GM19240 (cell line): ENCODE data around the gene MYOG.

ENCODE experiments used
- DNase-seq: peaks from one replicate; pipeline ENCODE4 v3.0.0; 2011; ENCODE audit warnings: low spot score; ENCODE audit not compliant: insufficient read length

MYOG gene

DNA sequence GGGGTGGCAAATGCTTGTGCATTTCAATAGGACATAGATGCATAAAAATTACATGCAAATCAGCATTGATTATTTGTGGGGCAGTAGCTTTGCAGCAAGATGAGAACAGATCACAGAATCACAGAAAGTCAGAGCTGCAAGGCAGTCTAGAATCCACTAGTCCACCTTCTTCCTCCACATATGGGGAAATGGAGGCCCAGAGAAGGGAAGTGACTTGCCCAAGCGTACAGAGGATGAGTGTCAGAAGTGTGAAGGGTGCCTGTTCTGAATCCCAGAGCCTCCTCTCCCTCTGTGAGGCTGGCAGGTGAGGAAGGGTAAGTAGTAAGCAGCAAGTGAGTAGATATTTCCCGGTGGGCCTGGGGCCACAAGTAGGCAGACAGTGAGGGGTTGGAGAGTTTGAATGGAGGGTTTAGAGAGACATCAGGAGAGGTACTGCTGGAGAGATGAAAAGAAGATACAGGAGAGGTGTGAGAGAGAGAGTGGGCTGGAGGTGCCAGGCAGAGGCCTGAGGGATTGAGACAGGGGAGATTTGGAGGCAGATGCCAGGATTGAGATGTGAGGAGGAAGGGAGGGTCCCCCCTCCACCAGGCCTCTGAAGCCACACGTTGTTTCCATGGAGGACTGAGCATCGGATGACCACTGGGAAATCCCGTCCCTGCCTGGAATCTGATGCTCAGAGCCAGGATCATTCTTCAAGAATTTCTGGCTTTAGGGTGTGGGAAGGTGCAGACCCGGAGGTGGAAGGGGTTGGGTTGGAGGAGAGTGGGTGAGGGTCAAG is 4.8 kb upstream of the MYOG start:
- no peak for DNase-seq

DNA sequence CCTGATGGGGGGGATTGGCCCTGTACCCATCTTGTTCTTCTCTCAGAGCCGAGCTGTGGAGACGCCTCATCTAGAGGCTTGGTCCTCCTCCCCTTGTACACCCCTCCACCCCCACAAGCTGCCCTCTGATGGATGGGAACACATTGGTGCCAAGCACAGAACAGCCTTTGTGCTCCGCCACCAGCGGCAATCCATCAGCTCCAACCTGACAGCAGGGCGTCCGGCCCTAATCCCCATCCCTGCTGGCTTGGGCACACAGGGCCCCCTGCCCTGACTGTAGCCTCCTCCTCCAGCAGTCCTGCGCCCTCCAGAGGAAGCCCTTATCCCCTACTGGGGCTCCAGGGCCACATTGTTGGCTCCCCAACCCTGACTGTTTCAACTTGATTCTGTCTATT is 3.8 kb upstream of the MYOG start:
- no peak for DNase-seq

DNA sequence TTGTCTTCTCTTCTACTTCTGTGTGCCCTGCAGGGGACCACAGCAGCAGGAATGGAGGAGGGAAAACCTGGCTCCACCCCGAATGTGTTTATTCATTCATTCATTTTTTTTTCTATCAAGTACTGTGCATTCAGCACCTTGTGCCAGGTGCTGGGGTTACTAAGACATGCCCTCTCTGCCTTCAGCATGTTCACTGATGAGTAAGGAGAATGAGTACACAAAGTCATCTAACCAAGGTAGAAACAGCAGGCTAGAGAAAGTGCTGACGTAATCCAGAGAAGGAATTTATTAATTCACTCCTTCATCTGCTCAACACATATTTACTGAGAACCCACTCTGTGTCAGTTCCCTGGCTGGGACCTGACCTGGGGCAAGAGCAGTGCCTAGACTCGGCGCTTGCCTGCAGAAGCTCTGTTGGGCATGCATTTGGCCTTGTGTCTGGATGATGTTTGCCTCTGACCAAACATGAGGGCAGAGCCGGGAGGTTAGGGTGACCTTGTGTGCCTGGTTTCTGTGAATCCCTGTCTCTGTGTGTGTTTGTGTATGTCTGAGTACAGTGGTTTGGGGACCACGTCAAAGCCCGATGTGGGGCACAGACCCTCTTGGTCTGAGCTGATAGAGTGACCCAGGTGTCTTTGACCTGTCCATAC is 3.3 kb upstream of the MYOG start:
- DNase-seq, result no peak

DNA sequence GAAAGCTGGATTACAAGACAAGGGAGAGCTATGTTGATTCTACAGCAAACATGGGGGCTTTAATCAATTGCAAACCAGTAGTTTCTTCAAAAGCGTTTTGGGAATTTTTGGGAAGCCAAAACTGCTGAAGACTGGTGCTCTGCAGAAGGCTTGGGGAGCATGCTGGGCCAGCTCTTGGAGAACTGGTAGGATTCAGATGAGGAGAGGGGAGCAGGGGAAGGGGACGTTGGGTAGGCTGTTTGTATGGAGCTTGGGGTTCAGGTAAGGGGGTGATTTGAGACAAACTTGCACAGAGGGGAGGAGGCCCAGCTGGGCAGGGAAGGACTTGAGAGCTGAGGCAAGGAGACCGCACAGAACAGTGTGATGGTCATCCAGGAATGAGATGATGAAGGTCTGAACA is 2.6 kb upstream of the MYOG start:
- no peak for DNase-seq

DNA sequence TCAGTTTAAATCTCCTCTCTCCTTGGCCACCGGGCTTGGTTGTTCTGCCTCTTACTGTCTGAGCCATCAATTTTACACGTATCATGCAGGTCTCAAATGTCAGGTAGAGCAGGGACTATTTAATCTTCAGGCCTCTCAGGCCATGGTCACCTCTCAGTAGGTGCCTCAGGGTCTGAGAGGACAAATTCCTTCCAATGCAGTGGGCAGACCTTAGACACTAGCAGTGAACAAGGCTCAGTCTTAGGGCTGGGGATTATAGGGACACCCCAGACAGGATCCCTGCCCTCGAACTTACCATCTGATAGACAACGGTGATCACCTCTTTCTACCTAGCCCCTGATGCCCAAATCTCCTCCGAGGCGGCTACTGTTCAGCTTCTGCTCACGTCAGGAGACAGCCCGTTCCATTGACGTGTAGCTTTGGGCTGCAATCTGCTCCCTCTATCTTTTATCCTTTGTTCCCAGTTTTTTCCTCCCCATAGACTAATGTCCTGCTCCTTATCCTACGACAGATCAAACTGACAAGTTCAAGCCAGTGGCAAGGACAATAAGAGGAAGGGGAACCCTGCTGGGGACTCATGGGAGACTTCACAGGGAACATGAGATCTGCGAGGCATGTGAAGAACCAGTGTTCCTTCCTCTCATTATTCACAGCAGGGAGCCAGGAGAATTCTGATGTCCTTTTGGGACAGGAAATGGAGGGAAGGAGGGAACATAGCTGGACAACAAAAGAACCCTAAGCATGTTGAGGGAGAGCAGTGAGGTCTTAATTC is 1.4 kb upstream of the MYOG start:
- no peak for DNase-seq

DNA sequence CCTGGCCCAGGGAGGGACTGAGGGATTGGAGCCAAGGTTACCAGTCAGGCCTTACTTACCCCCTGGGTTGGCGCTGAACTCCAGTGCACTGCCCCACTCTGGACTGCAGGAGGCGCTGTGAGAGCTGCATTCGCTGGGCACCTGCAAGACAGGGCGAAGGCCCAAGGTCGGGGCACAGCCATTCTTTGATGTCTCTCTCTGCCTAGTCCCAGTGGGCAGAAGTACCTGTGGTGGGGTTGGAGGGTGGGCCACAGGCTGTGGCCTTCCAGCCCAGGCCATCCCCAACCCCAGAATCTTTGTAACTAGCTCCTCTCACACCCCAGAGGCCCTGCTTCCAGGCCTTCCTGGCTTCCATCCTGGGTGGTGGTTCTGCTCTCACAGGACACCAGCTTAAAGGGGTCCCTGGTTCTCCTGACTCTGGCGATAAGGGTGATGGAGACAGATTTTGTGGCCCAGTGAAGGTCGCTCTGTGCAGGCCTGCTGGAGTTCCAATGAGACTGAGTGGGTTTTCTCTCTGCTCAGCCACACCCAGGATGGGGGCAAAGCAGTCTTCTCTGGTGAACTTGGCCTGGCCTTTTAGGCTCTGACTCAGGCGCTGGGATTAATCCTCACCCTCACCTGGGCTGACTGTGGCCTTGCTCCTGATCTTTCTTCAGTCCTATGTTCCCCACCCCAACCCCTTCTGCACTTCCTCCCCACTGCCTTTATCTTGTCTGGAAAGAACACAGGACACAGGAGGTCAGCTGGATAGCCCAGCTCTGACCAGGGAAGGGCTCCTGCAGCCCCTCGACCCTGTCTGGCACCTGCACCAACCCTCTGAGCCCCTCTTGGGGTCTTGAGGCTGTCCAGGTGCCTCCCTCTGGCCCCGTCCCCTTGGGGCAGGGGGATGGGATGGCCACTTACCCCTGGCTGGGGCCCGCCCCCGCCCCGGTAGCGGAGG is 954 bp downstream of the MYOG start:
- DNase-seq, result no peak

DNA sequence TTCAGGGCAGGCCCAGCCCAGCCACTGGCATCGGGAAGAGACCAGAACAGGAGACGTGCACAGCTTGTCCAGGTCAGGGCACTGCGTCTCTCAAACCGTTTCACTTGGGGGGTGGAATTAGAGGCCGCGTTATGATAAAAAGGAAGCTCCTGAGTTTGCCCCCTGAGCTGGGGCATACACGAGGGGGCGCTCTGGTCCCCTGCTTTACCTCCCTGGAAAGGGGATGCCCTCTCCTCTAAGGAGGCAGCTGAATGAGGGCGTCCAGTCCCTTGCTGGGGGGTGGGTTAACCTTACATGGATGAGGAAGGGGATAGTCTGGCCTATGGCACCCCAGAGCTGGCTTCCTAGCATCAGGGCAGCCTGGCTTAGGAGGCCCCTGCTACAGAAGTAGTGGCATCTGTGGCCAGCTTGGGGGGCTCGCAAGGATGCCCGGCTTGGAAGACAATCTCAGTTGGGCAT is 2.3 kb downstream of the MYOG start:
- DNase-seq, result no peak

DNA sequence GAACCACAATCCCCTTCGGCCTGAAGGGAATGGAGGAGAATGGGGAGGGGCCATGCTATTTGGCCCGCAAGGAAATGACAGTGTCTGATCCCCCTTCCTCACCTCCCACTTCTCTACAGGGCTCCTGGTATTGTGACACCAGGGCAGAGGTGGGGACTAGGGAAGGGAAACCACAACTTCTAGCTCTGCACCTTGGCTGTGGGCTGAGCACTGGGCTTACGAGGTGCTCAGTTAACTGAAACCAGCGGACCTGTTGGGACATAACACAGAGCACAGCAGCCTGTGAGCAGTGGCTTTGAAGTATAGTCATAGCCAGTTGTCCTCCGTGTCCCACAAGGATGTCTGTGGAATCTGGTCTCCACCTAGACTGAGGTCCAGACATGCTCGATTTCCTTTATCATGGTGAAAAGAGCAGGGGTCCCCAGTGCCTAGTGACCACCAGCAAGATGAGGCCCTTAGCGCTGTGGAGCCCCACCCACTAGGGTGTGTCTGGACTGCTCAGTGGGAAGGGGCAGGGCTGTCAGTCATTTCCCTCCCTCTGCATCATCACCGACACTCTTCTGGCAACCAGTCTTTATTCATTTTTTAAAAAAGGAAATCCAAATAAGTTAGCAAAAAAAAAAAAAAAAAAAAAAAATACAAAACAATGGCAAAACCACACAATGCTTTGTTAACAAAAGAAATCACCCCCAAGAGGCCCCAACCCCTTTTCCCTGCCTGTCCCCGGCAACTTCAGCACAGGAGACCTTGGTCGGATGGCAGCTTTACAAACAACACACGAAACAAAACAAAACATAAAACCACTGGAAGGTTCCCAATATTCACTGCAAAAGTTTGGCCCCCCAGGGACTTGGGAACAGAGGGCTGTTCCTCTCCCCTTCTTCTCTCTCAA is 3.0 kb downstream of the MYOG start:
- DNase-seq, result no peak

DNA sequence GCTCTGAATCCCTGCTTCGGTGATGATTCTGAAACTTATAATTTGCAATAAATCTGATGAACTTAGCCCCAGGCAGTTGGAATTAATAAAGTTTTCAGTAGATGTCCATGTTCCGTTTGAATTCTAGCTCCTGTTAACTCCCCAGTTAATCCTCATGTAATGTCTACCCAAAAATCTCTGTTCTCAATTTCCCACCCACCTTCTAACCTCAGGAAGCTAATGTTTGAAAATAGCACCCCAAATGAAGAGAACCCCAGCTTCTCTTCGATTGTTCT is 3.6 kb downstream of the MYOG start:
- DNase-seq, result no peak

DNA sequence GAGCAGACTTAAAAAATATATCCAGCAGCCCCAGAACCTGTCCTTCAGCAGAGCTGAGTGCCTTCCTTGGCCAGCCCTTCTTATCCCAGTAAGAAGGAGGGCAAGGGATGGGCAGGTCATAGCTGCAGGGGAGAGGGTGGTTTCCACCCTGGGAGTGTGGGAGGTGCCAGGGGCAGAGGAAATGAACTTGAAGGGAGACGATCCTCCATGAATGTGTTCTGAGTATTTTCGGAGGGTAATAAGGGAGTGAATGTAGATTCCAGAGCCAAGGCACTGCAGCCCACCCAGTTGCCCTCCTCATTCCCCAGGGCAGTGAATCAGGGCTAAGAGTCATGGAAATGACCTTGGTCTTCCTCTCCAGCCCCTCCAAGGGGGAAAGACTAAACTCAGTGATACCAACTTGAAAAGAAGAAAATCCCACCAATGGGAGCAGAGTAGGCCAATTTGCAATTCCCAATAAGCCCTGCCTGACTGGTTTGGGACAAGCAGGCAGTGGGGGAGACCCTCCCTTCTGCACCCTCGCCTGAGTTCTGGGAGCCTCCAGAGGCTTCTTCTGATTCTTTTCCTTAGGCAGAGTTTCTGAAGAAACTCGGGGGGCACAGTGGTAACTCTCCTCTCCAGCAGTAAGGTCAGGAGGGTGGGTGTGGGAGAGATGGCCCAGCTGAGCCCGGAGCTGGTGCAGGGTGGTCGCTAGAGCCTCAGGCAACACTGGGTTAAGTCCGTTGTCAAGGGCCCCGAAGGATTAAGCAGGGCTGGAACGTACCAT is 4.2 kb downstream of the MYOG start:
- DNase-seq, result no peak

DNA sequence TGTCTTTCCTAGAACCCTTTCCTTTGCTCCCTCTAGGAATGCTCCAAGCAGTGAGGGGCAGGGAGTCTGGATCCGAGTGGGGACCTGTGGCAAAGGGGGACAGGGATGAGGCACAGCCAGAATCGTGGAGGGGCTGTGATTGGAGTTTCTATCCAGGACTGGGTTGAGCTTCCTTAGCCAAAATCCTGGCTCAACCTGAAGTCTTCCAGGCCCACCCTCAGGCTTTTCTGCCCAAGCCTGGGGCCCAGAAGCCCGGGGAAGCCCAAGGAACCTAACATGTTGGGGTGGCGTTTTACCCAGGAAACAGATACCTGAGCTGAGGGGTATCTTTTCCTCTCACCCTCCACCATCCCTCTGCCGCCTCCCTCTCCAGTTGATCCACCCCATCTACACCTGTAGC is 5.4 kb downstream of the MYOG start:
- no peak for DNase-seq

DNA sequence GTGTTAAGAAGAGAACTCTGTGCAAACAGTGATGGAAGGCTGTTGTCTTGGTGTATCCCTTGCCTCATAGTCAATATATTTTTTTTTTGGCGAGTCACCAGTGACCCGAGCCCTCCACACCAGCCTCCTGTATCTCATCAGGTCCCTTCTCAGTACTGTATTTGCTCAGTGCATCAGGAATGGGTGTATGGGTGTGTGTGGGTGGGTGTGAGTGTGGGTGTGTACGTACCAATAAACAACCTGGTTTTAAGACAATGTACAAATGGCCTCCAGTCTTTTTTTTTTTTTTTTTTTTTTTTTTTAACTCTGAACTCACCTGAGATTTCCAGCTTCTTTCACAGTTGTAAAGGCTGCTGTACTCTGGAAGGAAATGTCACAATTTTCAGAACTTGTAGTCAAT is 7.3 kb downstream of the MYOG start:
- no peak for DNase-seq

DNA sequence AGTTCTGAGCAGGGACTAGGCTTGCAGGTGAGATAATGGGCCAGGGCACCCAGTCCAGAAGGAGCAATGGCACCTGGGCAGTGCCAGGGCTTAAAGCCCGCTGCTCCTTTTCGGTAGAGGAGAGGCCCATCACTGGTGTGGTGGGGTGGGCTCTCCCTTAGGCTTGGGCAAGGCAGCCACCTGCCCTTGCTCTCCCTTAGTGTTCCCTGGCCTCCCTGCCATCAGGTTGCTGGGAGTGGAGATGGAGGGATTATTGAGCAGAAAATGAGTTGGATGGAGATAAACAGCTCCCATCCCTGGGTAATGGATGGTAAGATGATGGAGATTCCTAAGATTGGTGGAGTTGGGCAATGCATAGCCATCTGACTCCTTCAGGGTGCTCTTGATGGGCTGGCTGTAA is 7.9 kb downstream of the MYOG start:
- DNase-seq, result no peak

DNA sequence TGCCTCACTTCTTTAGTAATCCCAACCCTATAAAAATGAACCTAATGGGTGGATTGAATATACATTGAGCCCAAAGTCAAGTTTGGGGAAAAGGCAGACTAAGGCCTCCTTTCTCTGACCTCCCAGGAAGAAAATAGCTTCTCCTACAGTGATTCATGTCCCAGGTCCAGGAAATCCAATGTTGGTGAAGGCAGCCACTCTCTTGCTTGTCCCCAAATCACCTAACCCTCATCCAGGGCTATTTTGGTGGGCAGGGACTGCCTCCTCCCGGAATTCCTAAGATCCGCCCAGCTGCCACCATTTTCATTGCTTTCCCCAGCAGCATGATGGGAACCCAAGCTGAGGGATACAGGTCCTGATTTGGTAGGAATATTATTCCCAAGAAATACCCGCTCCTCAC is 8.4 kb downstream of the MYOG start:
- no peak for DNase-seq

DNA sequence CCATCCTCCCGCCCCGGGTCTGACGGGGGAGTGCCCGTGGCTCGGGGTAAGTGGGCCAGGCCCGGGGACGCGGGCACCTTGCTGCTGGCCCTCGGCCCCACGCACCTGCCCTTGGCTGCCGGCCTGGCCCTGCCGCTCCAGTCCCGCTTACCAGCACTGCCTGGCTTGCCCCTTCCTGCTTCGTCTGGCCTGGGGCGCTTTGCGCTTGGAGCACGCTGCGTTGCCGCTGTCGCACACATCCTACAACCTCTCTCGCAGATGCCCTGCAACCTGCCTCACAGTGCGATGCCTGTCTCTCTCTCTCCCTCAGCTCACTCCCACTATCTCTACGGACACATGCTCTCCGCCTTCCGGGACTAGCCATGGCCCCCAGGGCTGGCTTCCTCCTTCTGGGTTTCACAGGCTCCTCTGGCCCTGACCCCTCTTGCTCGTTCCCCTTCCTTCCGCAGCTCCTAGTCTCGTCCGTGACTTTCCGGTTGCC is 9.7 kb downstream of the MYOG start:
- DNase-seq, result no peak

DNA sequence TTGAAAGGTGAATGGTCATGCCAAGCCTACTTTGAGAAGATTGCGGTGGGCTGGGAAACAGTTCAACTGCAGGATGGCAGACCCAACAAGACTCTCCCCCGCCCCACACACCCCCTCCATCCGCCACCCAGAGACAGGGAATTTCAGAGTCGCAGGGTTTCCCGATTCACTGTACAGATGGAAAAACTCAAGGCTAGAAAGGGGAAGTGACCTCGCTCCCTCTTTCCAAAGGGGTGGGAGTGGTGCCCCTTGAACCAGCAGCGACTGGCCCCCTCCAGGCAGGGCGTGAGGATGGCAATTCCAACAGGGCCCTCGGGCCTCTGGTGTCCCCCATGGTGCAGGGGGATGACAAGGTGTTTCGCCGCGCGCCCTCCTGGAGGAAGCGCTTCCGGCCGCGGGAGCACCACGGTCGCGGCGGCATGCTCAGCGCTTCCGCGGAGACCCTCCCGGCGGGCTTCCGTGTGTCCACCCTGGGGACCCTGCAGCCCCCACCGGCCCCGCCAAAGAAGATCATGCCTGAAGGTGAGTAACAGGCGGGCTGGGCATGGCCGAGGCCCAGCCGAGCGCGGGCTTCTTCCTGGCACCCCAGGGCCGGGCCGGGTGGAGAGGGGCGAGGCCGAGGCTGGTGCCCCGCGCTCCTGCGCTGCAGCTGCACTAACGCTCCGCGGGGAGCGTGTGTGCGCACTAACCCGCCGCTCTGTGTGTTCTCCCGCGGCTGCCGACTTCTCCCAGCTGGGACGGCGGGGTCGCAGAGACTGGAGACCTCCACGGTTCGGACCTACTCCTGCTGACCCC is 10.4 kb downstream of the MYOG start:
- DNase-seq, result no peak

DNA sequence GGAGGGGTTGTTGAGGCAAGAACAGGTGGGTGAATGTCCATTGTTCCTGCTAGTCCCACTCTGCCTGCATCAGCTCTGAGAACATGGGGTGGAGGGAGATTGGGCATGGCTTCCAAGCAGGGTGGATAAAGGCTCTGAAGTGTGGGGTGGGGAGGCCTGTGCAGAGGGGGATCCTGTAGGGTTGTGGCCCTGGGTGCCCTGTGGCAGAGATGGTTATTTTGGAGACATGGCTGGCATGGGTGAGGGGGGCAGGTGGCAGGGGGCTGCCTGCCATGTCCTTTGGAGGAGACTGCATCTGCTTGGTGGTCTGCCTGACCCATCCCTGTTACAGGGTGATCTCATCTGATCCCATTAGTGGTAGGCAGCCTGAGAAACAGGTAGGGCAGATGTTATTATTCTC is 11.2 kb downstream of the MYOG start:
- DNase-seq, result no peak

DNA sequence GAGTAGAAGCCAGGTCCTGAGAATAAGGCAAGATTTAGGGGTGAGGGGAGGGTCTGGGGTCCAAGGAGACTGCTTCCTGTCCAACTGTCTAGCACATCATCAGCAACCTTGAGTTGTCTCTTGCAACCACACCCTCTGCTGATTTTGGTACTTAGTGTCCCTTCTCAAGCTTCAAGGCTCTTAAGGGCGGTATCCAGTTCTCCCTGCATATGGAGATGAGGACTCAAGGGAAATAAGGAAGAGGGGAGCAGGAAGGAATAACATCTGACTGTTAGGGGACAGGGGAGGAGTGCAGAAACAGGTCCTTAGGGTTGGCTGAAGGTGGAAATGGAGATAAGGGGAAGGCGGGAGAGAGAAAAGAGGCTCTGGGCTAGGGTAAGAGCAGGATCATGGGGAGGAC is 12.3 kb downstream of the MYOG start:
- no peak for DNase-seq

DNA sequence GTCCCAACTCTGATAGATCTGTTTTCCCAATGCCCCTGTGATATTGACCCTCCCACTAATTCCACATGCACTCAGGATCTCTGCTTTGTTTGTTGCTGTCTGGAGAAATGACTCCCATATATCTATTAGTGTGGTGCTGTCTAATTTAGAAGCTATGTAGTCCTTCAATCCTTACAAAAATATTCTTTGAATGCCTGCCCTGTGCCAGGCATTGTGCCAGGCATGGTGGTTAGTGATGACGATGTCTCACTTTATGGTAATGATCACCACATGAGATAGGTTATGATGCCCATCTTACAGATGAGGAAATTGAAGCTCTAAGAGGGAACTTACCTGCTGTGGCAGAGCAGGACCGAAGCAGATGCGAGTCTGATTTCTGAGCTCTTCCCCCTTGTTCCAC is 12.9 kb downstream of the MYOG start:
- DNase-seq, result no peak
